HepG2 (cell line): Measurements from ENCODE around the gene TTC39C. TPM values are rescaled to one million over a fixed set of nuclear protein-coding genes. Genes with fewer than 3 reads are reported as not detected.

Source experiments
- ATF1 ChIP-seq: IDR thresholded peaks from 2 replicates; pipeline ENCODE4 v1.6.1; 2016; ENCODE audit warnings: mild to moderate bottlenecking, control low read depth
- ATRX ChIP-seq: sonication (generic); formaldehyde crosslinking; IDR thresholded peaks from 2 replicates; pipeline ENCODE4 v1.4.0; 2020; ENCODE audit warnings: missing genetic modification reagents, borderline replicate concordance
- CCAR2 ChIP-seq: fragments of 200-400 bp; formaldehyde crosslinking; optimal IDR thresholded peaks from 2 replicates; pipeline ENCODE3; 2018; ENCODE audit warnings: low read depth, mild to moderate bottlenecking, low read length, moderate library complexity
- FOXM1 ChIP-seq: sonication (generic); formaldehyde crosslinking; IDR thresholded peaks from 2 replicates; pipeline ENCODE4 v1.5.0; 2020; ENCODE audit warnings: missing genetic modification reagents
- HNF1B ChIP-seq: sonication (generic); formaldehyde crosslinking; IDR thresholded peaks from 2 replicates; pipeline ENCODE4 v1.5.1; 2020; ENCODE audit warnings: mild to moderate bottlenecking, moderate library complexity, missing genetic modification reagents
- HNRNPL ChIP-seq: fragments of 200-400 bp; formaldehyde crosslinking; IDR thresholded peaks from 2 replicates; pipeline ENCODE4 v1.6.1; 2017; ENCODE audit warnings: mild to moderate bottlenecking, low read depth, low read length
- HNRNPUL1 ChIP-seq: fragments of 200-400 bp; formaldehyde crosslinking; IDR thresholded peaks from 2 replicates; pipeline ENCODE4 v1.6.1; 2017; ENCODE audit warnings: low read depth, mild to moderate bottlenecking, low read length, moderate library complexity
- IRF2 ChIP-seq: IDR thresholded peaks from 2 replicates; pipeline ENCODE4 v1.6.1; 2018; ENCODE audit warnings: missing genetic modification reagents, missing compliant biosample characterization
- ZBED4 ChIP-seq: sonication (generic); formaldehyde crosslinking; IDR thresholded peaks from 2 replicates; pipeline ENCODE4 v1.4.0; 2020; ENCODE audit warnings: missing genetic modification reagents, borderline replicate concordance
- ZBTB1 ChIP-seq: sonication (generic); formaldehyde crosslinking; IDR thresholded peaks from 2 replicates; pipeline ENCODE4 v1.4.0; 2020; ENCODE audit warnings: missing genetic modification reagents, borderline replicate concordance
- ZFP37 ChIP-seq: sonication (generic); formaldehyde crosslinking; IDR thresholded peaks from 2 replicates; pipeline ENCODE4 v1.4.0; 2020; ENCODE audit warnings: missing genetic modification reagents, borderline replicate concordance
- ZNF207 ChIP-seq: fragments of 450-650 bp; IDR thresholded peaks from 2 replicates; pipeline ENCODE4 v1.6.1; 2016; ENCODE audit warnings: antibody characterized with exemption, borderline replicate concordance
- ZNF687 ChIP-seq: sonication (generic); formaldehyde crosslinking; IDR thresholded peaks from 2 replicates; pipeline ENCODE4 v1.5.1; 2020; ENCODE audit warnings: mild to moderate bottlenecking, missing genetic modification reagents, moderate library complexity
- ZNF737 ChIP-seq: sonication (generic); formaldehyde crosslinking; IDR thresholded peaks from 2 replicates; pipeline ENCODE4 v1.5.0; 2020; ENCODE audit warnings: missing genetic modification reagents, mild to moderate bottlenecking, borderline replicate concordance
- ZNF781 ChIP-seq: sonication (generic); formaldehyde crosslinking; IDR thresholded peaks from 2 replicates; pipeline ENCODE4 v1.5.1; 2020; ENCODE audit warnings: borderline replicate concordance, mild to moderate bottlenecking, missing genetic modification reagents; ENCODE audit errors: not compliant biosample characterization
- polyA plus RNA-seq, 8 experiments: library from polyadenylated mRNA; depleted of rRNA in 3 of 8; stranded (reverse) in 7 of 8; unstranded in 1 of 8; fragments of >200 nt; fragmentation: Illumina TruSeq in 4 of 8; extraction: Trizol in 4 of 8; gene quantifications; 2 replicates each; pipeline versions ENCODE4 v1.2.1 to v1.2.3, GENCODE V29; 2011 to 2016; ENCODE audit warnings: low read depth in 4 of 8, missing spikeins in 1 of 8, mixed read lengths in 1 of 8; ENCODE audit not compliant: insufficient read depth in 1 of 8
- total RNA-seq, 5 experiments: library from RNA; depleted of rRNA; stranded (reverse); fragments of >200 nt; fragmentation: Illumina TruSeq; extraction: Trizol; gene quantifications; 2 replicates each; pipeline ENCODE4 v1.2.3, GENCODE V29; 2016; ENCODE audit warnings: low read depth in 1 of 5
- TF ChIP-seq, protein P1 (sequence below): sonication (generic); formaldehyde crosslinking; IDR thresholded peaks from 2 replicates; pipeline ENCODE4 v1.9.0; 2021; ENCODE audit warnings: missing genetic modification reagents, borderline replicate concordance
- TF ChIP-seq, protein P2 (sequence below): sonication (generic); formaldehyde crosslinking; IDR thresholded peaks from 2 replicates; pipeline ENCODE4 v1.4.0; 2020; ENCODE audit warnings: low read depth, mild to moderate bottlenecking, missing genetic modification reagents

TTC39C gene
- total and polyA plus RNA-seq, 2 of the 13 experiments (the other 11 are each of a cell fraction or from before 2014, with no cell fraction given) = 19.1 to 25.9 TPM

DNA sequence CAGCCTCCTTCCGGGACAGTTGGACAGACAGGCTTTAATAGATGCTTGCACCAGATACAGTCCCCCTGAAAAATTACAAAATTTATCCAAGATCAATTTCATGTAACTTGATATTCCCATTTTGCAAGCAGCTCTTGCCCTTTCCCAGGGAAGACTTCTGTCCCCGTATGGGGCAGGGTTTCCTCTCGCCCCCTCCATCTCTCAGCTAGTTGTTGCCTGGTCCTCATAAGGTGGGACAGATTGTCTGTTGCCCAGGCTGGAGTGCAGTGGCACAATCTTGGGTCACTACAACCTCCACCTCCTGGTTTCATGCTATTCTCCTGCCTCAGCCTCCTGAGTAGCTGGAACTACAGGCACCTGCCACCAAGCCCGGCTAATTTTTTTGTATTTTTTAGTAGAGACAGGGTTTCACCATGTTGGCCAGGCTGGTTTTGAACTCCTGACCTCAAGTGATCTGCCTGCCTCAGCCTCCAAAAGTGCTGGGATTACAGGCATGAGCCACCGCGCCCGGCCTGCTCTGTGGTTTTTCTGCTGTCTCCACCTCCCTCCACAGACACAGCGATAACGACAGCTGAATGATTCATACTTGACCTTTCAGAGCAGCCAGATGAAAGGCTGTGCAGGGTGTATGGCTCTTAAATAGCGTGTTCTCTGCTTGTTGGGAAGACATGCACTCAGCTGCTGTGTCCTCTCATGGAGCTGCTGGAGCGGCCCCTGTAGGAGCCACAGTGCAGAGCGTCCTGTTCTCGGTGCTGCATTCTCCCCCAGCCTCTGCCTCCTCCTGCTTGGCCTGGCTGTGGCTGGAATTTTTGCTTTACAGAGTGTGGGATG, 61.4 kb downstream of the TTC39C start (continued):
- TF ChIP-seq ZBED4 = no peak
- no peak for TF ChIP-seq ZNF737 (CRISPR knock-in tag)
- TF ChIP-seq ZBTB1 = no peak
- TF ChIP-seq, protein P1, sequence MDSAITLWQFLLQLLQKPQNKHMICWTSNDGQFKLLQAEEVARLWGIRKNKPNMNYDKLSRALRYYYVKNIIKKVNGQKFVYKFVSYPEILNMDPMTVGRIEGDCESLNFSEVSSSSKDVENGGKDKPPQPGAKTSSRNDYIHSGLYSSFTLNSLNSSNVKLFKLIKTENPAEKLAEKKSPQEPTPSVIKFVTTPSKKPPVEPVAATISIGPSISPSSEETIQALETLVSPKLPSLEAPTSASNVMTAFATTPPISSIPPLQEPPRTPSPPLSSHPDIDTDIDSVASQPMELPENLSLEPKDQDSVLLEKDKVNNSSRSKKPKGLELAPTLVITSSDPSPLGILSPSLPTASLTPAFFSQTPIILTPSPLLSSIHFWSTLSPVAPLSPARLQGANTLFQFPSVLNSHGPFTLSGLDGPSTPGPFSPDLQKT (CRISPR knock-in tag) = no peak
- no peak for TF ChIP-seq ZFP37 (CRISPR knock-in tag)
- no peak for TF ChIP-seq ZNF781 (CRISPR knock-in tag)
- no peak for TF ChIP-seq ATRX
- TF ChIP-seq CCAR2 = no peak
- TF ChIP-seq, protein P2, sequence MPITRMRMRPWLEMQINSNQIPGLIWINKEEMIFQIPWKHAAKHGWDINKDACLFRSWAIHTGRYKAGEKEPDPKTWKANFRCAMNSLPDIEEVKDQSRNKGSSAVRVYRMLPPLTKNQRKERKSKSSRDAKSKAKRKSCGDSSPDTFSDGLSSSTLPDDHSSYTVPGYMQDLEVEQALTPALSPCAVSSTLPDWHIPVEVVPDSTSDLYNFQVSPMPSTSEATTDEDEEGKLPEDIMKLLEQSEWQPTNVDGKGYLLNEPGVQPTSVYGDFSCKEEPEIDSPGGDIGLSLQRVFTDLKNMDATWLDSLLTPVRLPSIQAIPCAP (CRISPR knock-in tag) = no peak
- TF ChIP-seq HNRNPL = no peak
- no peak for TF ChIP-seq ZNF207
- no peak for TF ChIP-seq ATF1 (CRISPR knock-in tag)
- no peak for TF ChIP-seq FOXM1 (CRISPR knock-in tag)
- peak; percentile 71 for TF ChIP-seq ZNF687 (CRISPR knock-in tag)
- no peak for TF ChIP-seq HNRNPUL1
- peak; percentile 94 for TF ChIP-seq HNF1B (CRISPR knock-in tag)
- peak; percentile 91 for TF ChIP-seq IRF2
